GM12875 (cell line): ENCODE measurements around the gene CALHM2.
A peak's percentile ranks its signal among the peaks of the same experiment; 100 is the strongest.

ENCODE experiments used
- H3K4me3 ChIP-seq: one replicate; pipeline ENCODE4 v1.5.1; 2011; ENCODE audit warnings: low read depth, low read length, control low read depth
- TF ChIP-seq, protein P1 (sequence below): IDR thresholded peaks from 2 replicates; pipeline ENCODE4 v1.5.1; 2011; ENCODE audit warnings: low read depth, mild to moderate bottlenecking, control low read depth, inconsistent platforms, low read length, moderate library complexity, borderline replicate concordance; ENCODE audit not compliant: insufficient read depth

Gene CALHM2, protein sequence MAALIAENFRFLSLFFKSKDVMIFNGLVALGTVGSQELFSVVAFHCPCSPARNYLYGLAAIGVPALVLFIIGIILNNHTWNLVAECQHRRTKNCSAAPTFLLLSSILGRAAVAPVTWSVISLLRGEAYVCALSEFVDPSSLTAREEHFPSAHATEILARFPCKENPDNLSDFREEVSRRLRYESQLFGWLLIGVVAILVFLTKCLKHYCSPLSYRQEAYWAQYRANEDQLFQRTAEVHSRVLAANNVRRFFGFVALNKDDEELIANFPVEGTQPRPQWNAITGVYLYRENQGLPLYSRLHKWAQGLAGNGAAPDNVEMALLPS

DNA sequence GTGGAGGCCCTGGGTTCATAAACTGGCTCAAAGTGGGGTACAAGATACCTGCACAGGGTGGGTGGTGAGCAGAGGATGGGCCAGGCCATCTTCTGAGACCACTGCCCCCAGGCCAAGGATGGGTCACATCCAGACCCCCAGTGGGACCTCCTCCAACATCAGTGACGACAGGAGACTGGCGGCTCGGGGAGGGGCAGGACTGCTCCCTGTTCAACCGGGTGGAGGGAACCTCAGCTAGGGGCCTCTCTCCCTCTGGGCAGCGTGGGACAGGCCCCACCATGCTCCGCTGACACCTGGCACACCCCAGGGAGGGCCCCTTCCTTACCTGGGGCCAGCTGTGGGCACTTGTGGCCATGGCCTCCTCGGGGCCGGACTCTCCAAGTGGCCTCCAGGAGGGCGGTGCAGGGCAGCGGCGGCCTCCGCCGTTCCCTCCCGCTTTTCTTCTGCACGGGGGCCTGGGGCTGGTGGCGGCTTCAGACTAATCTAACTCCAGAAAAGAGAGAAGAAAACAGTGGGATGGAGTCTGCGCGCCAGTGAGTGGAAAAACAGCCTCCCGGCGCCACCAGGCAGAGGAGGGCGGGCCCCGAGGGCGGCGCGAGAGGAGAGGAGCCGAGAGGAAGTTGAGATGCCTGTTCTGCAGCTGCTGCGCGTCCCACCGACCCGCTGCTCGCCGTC, at the start of gene CALHM2:
CALHM2 (minus strand) TSS at position 540 of the 675 bp plus-strand sequence. CDS start 2,429 bp downstream, outside the sequence.
- H3K4me3 ChIP-seq = peak within 1 kb of the TSS; percentile 68
- TF ChIP-seq, protein P1, sequence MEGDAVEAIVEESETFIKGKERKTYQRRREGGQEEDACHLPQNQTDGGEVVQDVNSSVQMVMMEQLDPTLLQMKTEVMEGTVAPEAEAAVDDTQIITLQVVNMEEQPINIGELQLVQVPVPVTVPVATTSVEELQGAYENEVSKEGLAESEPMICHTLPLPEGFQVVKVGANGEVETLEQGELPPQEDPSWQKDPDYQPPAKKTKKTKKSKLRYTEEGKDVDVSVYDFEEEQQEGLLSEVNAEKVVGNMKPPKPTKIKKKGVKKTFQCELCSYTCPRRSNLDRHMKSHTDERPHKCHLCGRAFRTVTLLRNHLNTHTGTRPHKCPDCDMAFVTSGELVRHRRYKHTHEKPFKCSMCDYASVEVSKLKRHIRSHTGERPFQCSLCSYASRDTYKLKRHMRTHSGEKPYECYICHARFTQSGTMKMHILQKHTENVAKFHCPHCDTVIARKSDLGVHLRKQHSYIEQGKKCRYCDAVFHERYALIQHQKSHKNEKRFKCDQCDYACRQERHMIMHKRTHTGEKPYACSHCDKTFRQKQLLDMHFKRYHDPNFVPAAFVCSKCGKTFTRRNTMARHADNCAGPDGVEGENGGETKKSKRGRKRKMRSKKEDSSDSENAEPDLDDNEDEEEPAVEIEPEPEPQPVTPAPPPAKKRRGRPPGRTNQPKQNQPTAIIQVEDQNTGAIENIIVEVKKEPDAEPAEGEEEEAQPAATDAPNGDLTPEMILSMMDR = no peak

DNA sequence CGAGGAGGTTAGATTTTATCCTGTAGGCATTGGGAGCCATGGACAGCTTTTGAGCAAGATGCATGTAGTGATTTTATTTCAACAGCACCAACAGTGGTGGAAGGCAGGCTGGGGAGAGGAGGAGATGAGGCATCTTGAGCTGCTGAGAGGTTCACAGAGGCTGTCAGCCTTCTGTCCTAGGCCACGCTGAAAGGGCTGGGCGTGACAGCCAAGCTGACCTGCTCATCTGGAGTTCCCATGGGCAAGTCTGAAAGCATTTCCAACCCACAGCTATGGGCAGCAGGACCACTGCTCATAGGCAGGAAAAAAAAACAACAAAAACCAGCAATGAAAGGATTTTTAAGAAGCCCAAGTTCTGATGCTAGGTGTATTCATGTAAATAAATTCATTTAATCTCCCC, 49.0 kb upstream of the CALHM2 start:
- TF ChIP-seq, protein P1 = no peak
- H3K4me3 ChIP-seq = no peak overlapping the region

DNA sequence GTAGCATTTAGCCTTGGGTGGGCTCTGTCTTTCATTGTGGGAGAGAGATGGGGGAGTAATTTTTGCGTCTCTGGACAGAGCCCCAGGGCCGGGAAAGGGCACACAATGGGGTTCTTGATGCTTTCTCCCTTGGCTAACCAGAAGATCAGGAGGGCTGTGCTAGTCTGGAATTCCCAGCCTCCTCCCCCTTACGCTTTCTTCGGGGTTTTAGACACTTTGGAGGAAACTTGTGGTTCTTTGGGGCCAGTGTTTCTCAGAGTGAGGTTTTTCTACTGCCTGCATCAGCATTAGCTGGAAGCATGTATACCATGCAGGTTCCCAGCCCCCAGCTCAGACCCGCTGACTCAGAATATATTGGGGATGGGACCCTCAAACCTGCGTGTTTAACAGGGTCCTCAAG, 48.3 kb upstream of the CALHM2 start:
- TF ChIP-seq, protein P1 = no peak
- H3K4me3 ChIP-seq = no peak overlapping the region

DNA sequence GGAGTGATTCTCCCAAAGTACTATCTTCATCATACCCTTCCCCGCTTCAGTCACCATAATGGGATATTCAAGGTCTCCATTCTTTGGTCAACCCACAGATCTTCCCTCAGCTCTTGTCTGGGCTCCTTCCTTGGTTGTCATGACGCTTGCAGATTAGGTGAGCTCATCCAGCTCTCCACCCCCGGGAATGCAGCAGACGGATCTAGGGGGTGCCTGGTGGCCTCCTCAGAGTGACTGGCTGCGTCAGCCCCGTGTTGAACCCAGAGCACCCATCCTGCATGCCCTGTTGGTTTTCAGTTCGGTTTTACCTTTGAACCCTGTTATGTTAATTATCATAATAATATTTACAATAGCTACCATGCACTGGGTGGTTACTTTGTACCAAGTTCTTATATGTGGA, 47.7 kb upstream of the CALHM2 start:
- no peak overlapping the region for H3K4me3 ChIP-seq
- TF ChIP-seq, protein P1 = no peak

DNA sequence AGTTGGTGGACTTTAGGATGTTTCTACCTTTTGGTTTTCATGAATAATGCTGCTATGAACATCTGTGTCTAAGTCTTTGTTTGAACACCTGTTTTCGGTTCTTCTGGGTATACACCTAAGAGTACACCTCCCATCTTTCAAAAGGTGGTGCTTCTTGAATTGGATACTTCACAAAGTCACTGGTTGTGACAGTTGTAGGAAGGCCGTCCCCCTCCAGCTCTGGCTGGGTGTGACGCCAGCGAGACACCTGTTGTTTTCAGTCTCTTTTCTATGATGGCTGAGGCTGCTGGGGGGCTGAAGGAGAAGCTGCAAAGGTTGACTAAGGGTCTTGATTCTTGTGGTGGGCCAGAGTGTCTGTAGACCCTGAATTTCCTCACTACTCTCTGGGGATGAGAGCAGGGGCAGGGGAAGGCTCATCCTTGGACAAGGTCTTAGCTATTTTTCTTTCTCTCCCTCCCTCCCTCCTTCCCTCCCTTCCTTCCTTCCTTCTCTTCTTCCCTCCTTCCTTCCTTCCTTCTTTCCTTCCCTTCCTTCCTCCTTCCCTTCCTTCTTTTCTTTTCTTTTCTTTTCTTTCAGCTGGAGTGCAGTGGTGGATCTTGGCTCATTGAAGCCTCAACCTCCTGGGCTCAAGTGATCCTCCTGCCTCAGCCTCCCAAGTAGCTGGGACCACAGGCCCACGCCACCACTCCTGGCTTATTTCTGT, 46.9 kb upstream of the CALHM2 start:
- no peak overlapping the region for H3K4me3 ChIP-seq
- TF ChIP-seq, protein P1 = no peak

DNA sequence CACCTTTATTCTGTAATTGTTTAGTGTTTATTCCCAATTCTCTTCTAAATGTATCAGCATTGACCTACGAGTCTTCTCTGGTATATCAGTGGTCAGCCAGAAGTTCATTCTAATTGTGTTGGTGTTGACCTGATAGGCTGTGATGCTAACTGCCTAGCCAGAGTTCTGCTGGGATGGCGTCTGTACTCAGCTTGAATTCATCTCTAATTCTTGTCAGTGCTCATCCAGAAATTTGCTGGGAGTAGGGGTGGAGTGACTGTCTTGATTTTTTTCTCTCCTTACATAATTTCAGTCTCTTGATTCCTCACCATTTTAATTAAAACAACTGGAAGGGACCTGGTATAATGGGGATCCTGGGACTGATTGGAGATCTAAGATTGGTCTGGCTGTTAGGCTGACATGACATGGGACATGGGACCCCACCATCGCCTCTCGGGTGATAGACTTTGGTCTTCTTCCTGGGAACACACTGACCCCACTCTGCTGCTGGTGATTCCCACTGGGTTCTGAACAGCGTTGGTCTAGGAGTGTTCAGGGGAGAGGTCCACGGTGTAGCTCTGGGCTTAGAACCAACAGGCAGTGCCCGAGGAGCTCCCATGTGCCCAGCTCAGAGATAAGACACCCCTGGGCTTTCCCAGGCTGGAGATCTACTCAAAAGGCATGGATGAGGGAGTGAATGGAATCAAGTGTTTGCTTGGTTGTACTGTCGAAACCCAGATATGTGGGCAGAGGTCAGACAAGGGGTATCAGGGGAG, 45.2 kb upstream of the CALHM2 start:
- no peak overlapping the region for H3K4me3 ChIP-seq
- TF ChIP-seq, protein P1 = no peak
